ENCODE results near the gene MAP2.

The MAP2 gene

DNA sequence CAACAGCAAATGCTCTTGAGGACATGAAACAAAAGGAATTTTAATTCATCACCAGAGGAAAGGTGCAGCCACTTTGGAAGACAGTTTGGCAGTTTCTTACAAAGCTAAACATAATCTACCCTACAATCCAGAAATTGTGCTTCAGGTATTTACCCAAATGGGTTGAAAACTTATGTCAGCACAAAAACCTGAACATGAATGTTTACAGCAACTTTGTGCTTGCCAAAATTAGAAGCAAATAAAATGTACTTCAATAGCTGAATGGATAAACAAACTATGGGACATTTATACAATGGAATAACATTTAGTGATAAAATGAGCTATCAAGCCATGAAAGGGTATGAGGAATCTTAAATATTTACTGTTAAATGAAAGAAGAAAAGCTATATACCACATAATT lies 6.9 kb upstream of the MAP2 start:
- DNase-seq (ENCODE audit: low read depth): no peak
- H3K4me3 ChIP-seq (ENCODE audit: control insufficient read depth, low read depth, low read length): no peak overlapping the region
- TF ChIP-seq, protein P1, sequence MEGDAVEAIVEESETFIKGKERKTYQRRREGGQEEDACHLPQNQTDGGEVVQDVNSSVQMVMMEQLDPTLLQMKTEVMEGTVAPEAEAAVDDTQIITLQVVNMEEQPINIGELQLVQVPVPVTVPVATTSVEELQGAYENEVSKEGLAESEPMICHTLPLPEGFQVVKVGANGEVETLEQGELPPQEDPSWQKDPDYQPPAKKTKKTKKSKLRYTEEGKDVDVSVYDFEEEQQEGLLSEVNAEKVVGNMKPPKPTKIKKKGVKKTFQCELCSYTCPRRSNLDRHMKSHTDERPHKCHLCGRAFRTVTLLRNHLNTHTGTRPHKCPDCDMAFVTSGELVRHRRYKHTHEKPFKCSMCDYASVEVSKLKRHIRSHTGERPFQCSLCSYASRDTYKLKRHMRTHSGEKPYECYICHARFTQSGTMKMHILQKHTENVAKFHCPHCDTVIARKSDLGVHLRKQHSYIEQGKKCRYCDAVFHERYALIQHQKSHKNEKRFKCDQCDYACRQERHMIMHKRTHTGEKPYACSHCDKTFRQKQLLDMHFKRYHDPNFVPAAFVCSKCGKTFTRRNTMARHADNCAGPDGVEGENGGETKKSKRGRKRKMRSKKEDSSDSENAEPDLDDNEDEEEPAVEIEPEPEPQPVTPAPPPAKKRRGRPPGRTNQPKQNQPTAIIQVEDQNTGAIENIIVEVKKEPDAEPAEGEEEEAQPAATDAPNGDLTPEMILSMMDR (IDR thresholded peaks at IDR 0.05; ENCODE audit: control insufficient read depth, insufficient read depth, low read depth, low read length, missing control alignments): no peak

DNA sequence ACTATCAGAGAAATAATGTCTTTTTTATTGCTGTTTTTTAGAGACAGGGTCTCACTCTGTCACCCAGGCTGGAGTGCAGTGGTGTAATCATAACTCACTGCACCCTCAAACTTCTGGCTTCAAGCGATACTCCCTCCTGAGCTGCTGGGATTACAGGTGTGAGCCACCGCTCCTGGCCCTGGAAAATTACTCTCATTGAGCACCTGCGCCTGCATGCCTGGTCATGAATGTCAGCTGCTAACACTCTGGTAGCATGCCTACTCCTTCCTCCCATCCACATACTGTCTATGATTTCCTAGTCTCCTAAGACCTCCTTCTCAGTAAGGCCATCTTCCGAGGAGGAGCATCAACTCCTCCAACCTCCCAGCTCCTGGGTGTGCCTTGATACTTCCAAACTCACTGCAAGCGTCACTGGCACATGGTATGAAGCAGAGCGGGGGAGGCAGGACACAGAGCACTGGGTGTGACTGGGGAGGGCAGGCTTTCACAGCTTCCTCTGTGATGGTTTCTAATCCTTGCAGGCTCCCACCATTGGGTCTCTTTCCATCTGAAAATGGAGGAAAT lies 1.6 kb upstream of the MAP2 start:
- no peak overlapping the region for H3K4me3 ChIP-seq (ENCODE audit: control insufficient read depth, low read depth, low read length)
- TF ChIP-seq, protein P1 (IDR thresholded peaks at IDR 0.05; ENCODE audit: control insufficient read depth, insufficient read depth, low read depth, low read length, missing control alignments): no peak
- no peak for DNase-seq (ENCODE audit: low read depth)

DNA sequence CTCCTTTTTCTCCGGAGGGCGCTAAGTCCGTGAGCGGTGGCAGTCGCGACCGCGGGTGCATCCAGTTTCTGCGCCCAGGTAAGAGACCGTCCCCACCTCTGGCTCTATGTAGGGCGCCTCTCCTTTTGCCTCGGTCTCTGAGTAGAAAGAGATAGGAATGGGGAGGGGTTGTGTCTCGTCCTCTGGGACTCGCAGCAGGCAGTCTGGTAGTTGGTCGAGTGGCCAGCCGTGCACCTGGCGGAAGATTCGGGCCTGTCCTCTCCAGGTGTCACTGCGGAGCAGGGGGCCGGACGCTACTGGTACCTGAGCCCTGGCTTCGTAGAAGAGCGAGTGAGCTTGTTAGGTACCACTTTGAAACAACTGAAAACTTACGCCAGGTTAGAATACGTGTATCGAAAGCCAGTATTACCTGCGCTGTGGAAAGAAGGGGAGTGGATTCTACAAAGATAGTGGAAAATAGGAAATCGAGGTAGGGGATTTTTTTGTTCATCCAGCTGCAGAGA lies 403 bp downstream of the MAP2 start:
- DNase-seq (ENCODE audit: low read depth): no peak
- TF ChIP-seq, protein P1 (IDR thresholded peaks at IDR 0.05; ENCODE audit: control insufficient read depth, insufficient read depth, low read depth, low read length, missing control alignments): no peak
- H3K4me3 ChIP-seq (ENCODE audit: control insufficient read depth, low read depth, low read length): peak overlapping the region; percentile 43

DNA sequence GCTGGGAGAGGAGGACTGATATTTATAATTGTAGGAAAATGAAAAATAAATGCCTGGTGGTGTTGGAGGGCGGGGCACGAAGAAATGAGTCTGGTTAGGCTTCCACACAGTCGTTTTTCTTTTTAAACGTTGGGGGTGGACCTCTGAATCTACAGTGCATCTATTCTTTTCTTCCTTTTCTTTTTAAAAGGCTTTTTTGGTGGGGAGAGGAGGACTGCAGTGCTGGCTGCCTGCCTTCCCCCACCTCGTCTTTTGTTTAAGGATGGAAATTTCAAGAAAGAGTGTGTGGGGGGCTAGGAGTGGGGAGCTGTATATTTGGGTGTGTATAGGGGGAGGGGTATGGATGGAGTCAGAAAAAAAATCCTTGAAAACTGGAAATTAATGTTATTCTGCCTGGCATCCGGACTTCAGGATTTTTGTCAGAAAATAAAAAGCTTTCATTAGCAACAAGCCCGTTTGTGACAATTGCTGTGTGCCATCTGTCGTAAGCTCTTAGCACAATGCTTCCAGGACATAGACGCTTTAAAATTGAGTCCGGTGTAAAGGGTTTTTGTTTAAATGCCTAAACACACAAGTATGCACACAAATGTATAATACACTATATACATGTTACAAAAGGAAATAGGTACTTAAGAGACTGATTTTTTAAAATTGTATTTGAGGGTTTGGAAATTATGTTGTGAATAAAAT lies 1.1 kb downstream of the MAP2 start:
- TF ChIP-seq, protein P1 (IDR thresholded peaks at IDR 0.05; ENCODE audit: control insufficient read depth, insufficient read depth, low read depth, low read length, missing control alignments): no peak
- H3K4me3 ChIP-seq (ENCODE audit: control insufficient read depth, low read depth, low read length): peak overlapping the region; percentile 43
- DNase-seq (ENCODE audit: low read depth): no peak

DNA sequence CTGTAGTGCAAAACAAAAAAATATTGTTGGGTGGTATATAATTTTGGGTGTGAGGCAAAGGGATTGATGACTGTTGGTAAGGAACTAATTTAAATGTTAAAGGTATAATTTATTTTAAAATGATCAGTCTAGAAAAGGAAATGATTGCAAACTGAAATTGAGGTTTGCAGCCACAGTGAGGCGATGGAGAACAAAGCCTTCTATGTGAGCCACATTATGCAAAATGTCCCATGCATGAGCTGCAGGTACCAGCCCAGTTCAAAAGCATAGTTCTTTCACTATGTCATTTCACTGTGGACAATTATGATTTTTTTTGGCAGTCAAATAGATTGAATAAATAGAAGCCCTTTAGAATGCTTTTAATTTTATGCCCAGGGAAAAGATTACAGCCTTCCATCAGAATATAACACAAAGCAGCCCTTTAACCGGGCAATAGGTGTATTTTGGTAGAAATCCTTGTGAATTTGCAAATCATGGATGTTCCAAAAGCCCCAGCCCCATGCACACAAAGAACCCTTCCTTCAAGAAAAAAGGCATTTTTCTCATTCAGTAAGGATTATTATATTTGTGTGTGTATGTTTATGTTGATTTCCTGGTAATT lies 1.7 kb downstream of the MAP2 start:
- TF ChIP-seq, protein P1 (IDR thresholded peaks at IDR 0.05; ENCODE audit: control insufficient read depth, insufficient read depth, low read depth, low read length, missing control alignments): peak; percentile 61
- DNase-seq (ENCODE audit: low read depth): no peak
- no peak overlapping the region for H3K4me3 ChIP-seq (ENCODE audit: control insufficient read depth, low read depth, low read length)

DNA sequence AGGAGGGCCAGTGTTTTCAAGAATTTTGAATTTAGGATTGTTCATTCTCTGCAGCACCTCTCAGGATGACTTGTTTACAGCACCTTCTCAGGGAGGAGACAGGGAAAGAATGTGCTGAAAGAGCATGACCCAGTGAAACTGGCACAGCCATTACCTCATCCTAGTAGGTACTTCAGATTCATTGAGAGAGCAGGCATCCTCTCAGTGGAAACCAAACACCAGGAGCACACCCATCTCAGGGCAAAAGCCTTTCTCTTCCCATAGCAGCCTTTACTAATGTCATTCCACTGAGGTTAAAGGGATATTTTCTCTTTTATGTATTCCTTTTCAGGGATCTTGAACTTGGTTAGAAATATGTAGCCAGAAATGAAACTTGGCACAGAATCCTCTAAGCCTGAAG lies 2.6 kb downstream of the MAP2 start:
- TF ChIP-seq, protein P1 (IDR thresholded peaks at IDR 0.05; ENCODE audit: control insufficient read depth, insufficient read depth, low read depth, low read length, missing control alignments): no peak

More for the DNA sequence above, 2.6 kb downstream of the MAP2 start:
- no peak for DNase-seq (ENCODE audit: low read depth)
- H3K4me3 ChIP-seq (ENCODE audit: control insufficient read depth, low read depth, low read length): no peak overlapping the region
